Heart left ventricle (tissue), 16 donors: ENCODE results near the gene ATXN1. TPM values are rescaled to one million over a fixed set of nuclear protein-coding genes. Genes with fewer than 3 reads are reported as not detected.

Experiments
- ATAC-seq, 4 donors: fragments of 200-7000 bp; cut with Tn5 transposase; one replicate each; pipeline ENCODE4 v1.9.1; 2020 to 2022; ENCODE audit warnings: moderate library complexity in 4 of 4, mild to moderate bottlenecking in 3 of 4, moderate number of reproducible peaks in 1 of 4
- DNase-seq, 5 donors: peaks; one replicate each; pipeline ENCODE4 v3.0.0-alpha.2; 2020
- H3K27ac ChIP-seq, 12 donors: fragments of 200-600 bp; sonication (generic) in 4 of 12; one replicate each; pipeline versions ENCODE4 v1.5.0 to v1.8.0; 2016 to 2022; ENCODE audit warnings: mild to moderate bottlenecking in 2 of 12
- H3K27me3 ChIP-seq, 9 donors: fragments of 200-600 bp; sonication (generic) in 2 of 9; one replicate each; pipeline versions ENCODE4 v1.5.1 to v1.8.0; 2016 to 2022; ENCODE audit warnings: mild to moderate bottlenecking in 3 of 9
- H3K36me3 ChIP-seq, 9 donors: fragments of 200-600 bp; sonication (generic) in 2 of 9; one replicate each; pipeline versions ENCODE4 v1.5.0 to v1.8.0; 2018 to 2022; ENCODE audit warnings: mild to moderate bottlenecking in 2 of 9
- H3K4me1 ChIP-seq, 12 donors: fragments of 200-600 bp; sonication (generic) in 4 of 12; one replicate each; pipeline versions ENCODE4 v1.5.0 to v1.8.0; 2016 to 2022; ENCODE audit warnings: mild to moderate bottlenecking in 3 of 12
- H3K4me3 ChIP-seq, 12 donors: fragments of 200-600 bp; sonication (generic) in 4 of 12; one replicate each; pipeline versions ENCODE4 v1.5.0 to v1.8.0; 2017 to 2022; ENCODE audit warnings: mild to moderate bottlenecking in 9 of 12, moderate library complexity in 4 of 12
- H3K9me3 ChIP-seq, 12 donors: fragments of 200-600 bp; sonication (generic) in 4 of 12; one replicate each; pipeline versions ENCODE4 v1.5.0 to v1.8.0; 2016 to 2022; ENCODE audit warnings: mild to moderate bottlenecking in 1 of 12
- CTCF ChIP-seq, 12 donors: fragments of 200-600 bp; sonication (generic) in 4 of 12; IDR thresholded peaks; one replicate each; pipeline versions ENCODE4 v1.5.0 to v1.8.0; 2018 to 2022; ENCODE audit warnings: antibody characterized with exemption in 12 of 12, mild to moderate bottlenecking in 5 of 12
- POLR2A ChIP-seq, 2 donors: fragments of 450-650 bp; IDR thresholded peaks; one replicate each; pipeline ENCODE4 v1.6.1; 2017; ENCODE audit warnings: antibody characterized with exemption in 2 of 2, mild to moderate bottlenecking in 2 of 2, moderate library complexity in 2 of 2
- WGBS, 4 donors: extraction: QIAGEN DNeasy Blood & Tissue Kit in 2 of 4; methylation state at CpG; one replicate each; pipeline versions ENCODE4 v1.1.5 to v1.1.7; 2013 to 2018; 5-methylcytosine and 5-hydroxymethylcytosine counted together
- intact Hi-C, 10 donors: fragments of 100-400 bp; cut with DNase I; formaldehyde crosslinking; loops; one replicate each; pipeline versions ENCODE4 v1.11.1 to v1.14.2; 2022
- polyA plus RNA-seq, 2 donors: library from polyadenylated mRNA; stranded (reverse); fragments of 200-250 nt; gene quantifications; one replicate each; pipeline ENCODE4 v1.2.3, GENCODE V29; 2013
- total RNA-seq, 9 donors: library from RNA; depleted of rRNA in 2 of 9; stranded (reverse); fragments of >200 nt in 2 of 9; fragmentation: NEBNext Ultra II Directional in 3 of 9; extraction: Animal tissue kit (Norgen Biotek cat#: 25700) in 3 of 9; gene quantifications; one replicate each; pipeline versions ENCODE4 v1.1.0 to v1.2.4, GENCODE V29; 2016 to 2023
- donor health status: ischemic (EF 13 %, LVEDD 7.1; RV severe dilation, severe dysfunction).
- donor health status: healthy with polysubstance abuse.
- donor health status: DM: no; HTN: yes; CAD: no.
- donor health status: DM: no; HTN: no; CAD: no.
- donor health status: ischemic (EF 25% LVEDD 6.9; RV normal size, moderate dysfunction).
- donor health status: ischemic (EF 25% LVEDD 5.7; RV mildly dilated, moderate dysfunction).
- donor health status: healthy.
- donor health status: DM: yes; HTN: yes; CAD: no.
- donor health status: ischemic (EF 35%, LVEDD 5.7; RV mildly dilated, moderate dysfunction).
- donor health status: nonischemic (EF 11% LVEDD 7.7; RV severe dilation, severe dysfunction).
- donor health status: DM: yes; HTN: yes; CAD: no.
- donor health status: PGD.
- donor health status: ischemic (EF 29% LVEDD 5.4; RV normal size, mild dysfunction).
- donor health status: nonischemic (EF 23%, LVEDD 6.1; RV moderate dilation, normal function).

Gene ATXN1
- total and polyA plus RNA-seq, 11 donors: 8.7 to 51.8 (median 36.0) TPM

GRCh38 chr6:16547587-16547986, 213.7 kb downstream of the ATXN1 start:
- no peaks in the 10 kb centered on the region for H3K27me3 ChIP-seq
- H3K4me3 ChIP-seq: no peak overlapping the region
- ATAC-seq (no peak), DNase-seq (no peak)
- peaks cover 0 to 16% (median 0%) of the 10 kb centered on the region in 9 donors for H3K36me3 ChIP-seq
- H3K27ac ChIP-seq: no peak overlapping the region
- H3K4me1 ChIP-seq: peaks cover 0 to 32% (median 22%) of the 10 kb centered on the region in 12 donors
- 81 to 90% (median 87%) methylated on average over 4 of the region's 4 CpGs for WGBS, 4 donors
- intact Hi-C loops: loop anchor here in 4 of 10 donors (10.0 kb wide), 2 partner anchors 117 to 217 kb away; partner anchors contain the start of gene ATXN1 (in 3 of the 4)
- TF ChIP-seq CTCF (IDR thresholded peaks at IDR 0.05): no peak
- no peak for TF ChIP-seq POLR2A (IDR thresholded peaks at IDR 0.05)
- no peaks in the 10 kb centered on the region for H3K9me3 ChIP-seq

GRCh38 chr6:16546861-16547260, 214.4 kb downstream of the ATXN1 start:
- WGBS, 4 donors: 83 to 92% (median 87%) methylated on average over 3 of the region's 3 CpGs
- intact Hi-C loops: loop anchor here in 4 of 10 donors (10.0 kb wide), 2 partner anchors 118 to 218 kb away; partner anchors contain the start of gene ATXN1 (in 3 of the 4)
- ATAC-seq: no peak

GRCh38 chr6:16545382-16545781, 215.9 kb downstream of the ATXN1 start:
- intact Hi-C loops: loop anchor here in 5 of 10 donors (2.0 to 10.0 kb wide), 3 partner anchors 119 to 219 kb away; partner anchors contain the start of gene ATXN1 (in 4 of the 5)
- Histone ChIP-seq H3K27ac (peak overlapping the region in 7 of 12 donors; percentile 71 to 88 (median 78)), H3K9me3 (no peaks in the 10 kb centered on the region), H3K36me3 (peaks cover 0 to 12% (median 0%) of the 10 kb centered on the region in 9 donors), H3K4me1 (peaks cover 4 to 48% (median 34%) of the 10 kb centered on the region in 12 donors), H3K4me3 (no peak overlapping the region), H3K27me3 (no peaks in the 10 kb centered on the region)
- no peak for ATAC-seq
- WGBS, 4 donors: 88 to 97% (median 96%) methylated on average over 2 of the region's 2 CpGs
- no peak for TF ChIP-seq CTCF (IDR thresholded peaks at IDR 0.05)
- no peak for TF ChIP-seq POLR2A (IDR thresholded peaks at IDR 0.05)
- no peak for DNase-seq

More at GRCh38 chr6:16546861-16547260, 214.4 kb downstream of the ATXN1 start:
- Histone ChIP-seq H3K4me1 (peaks cover 4 to 38% (median 29%) of the 10 kb centered on the region in 12 donors), H3K36me3 (peaks cover 0 to 12% (median 0%) of the 10 kb centered on the region in 9 donors), H3K4me3 (no peak overlapping the region), H3K27ac (no peak overlapping the region), H3K9me3 (no peaks in the 10 kb centered on the region), H3K27me3 (no peaks in the 10 kb centered on the region)
- TF ChIP-seq CTCF (IDR thresholded peaks at IDR 0.05): no peak
- TF ChIP-seq POLR2A (IDR thresholded peaks at IDR 0.05): no peak
- no peak for DNase-seq

GRCh38 chr6:16544521-16544920, 216.7 kb downstream of the ATXN1 start:
- H3K27ac ChIP-seq: peak overlapping the region; percentile 51 to 88 (median 78)
- H3K9me3 ChIP-seq: no peaks in the 10 kb centered on the region
- H3K4me3 ChIP-seq: peak overlapping the region in 2 of 12 donors; percentile 6 to 7
- DNase-seq (peak in 1 of 5 donors; percentile 12), ATAC-seq (peak in 3 of 4 donors; percentile 2 to 31 (median 26))
- no peaks in the 10 kb centered on the region for H3K27me3 ChIP-seq
- peaks cover 4 to 48% (median 34%) of the 10 kb centered on the region in 12 donors for H3K4me1 ChIP-seq
- intact Hi-C loops: loop anchor here in 5 of 10 donors (2.0 to 10.0 kb wide), 3 partner anchors 120 to 220 kb away; partner anchors contain the start of gene ATXN1 (in 4 of the 5)
- H3K36me3 ChIP-seq: peaks cover 0 to 12% (median 0%) of the 10 kb centered on the region in 9 donors
- TF ChIP-seq CTCF (IDR thresholded peaks at IDR 0.05) (peak in 1 of 12 donors; percentile 0), POLR2A (IDR thresholded peaks at IDR 0.05) (no peak)
- WGBS, 4 donors: 60 to 67% (median 62%) methylated on average over 7 of the region's 7 CpGs
